Cerebellar cortex (tissue), 1 donor: Measurements from ENCODE around the gene GPSM1.

Experiments
- DNase-seq: peaks from one replicate; pipeline ENCODE4 v3.0.0-alpha.2; 2015; ENCODE audit warnings: low spot score

The GPSM1 gene, protein sequence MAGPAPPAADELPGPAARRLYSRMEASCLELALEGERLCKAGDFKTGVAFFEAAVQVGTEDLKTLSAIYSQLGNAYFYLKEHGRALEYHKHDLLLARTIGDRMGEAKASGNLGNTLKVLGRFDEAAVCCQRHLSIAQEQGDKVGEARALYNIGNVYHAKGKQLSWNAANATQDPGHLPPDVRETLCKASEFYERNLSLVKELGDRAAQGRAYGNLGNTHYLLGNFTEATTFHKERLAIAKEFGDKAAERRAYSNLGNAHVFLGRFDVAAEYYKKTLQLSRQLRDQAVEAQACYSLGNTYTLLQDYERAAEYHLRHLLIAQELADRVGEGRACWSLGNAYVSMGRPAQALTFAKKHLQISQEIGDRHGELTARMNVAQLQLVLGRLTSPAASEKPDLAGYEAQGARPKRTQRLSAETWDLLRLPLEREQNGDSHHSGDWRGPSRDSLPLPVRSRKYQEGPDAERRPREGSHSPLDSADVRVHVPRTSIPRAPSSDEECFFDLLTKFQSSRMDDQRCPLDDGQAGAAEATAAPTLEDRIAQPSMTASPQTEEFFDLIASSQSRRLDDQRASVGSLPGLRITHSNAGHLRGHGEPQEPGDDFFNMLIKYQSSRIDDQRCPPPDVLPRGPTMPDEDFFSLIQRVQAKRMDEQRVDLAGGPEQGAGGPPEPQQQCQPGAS

DNA sequence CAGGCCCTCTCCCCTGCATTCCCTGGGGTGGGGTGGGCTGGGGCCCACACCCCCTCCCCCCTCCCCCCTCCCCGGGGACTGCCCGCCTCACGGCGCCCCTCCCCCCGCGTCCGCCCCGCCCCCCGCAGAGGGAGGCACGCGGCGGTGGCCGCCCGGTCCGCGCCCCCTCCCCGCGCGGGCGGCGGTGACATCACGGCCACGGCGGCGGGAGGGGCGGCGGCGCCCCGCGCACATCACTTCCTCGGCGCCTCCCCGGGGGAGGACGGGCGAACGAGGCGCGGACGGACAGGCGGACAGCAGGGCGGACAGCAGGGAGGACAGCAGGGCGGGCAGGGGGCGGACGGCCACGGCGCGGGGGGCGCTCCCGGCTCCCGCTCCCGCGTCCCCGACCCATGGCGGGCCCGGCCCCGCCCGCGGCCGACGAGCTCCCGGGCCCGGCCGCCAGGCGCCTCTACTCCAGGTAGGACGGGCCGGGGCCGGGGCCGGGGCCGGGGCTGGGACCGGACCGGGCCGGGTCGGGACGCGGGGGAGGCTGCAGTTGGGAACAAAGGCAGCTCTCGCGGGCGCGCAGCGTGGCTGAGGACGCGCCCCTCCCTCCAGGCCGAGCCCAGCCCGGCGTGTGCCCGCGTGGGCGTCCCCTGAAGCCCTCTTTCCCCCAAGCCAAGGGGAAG, at the start of gene GPSM1:
GPSM1 (plus strand) TSS at position 236 of the 671 bp plus-strand sequence; CDS start at position 393, 157 bp downstream.
- no peak for DNase-seq

DNA sequence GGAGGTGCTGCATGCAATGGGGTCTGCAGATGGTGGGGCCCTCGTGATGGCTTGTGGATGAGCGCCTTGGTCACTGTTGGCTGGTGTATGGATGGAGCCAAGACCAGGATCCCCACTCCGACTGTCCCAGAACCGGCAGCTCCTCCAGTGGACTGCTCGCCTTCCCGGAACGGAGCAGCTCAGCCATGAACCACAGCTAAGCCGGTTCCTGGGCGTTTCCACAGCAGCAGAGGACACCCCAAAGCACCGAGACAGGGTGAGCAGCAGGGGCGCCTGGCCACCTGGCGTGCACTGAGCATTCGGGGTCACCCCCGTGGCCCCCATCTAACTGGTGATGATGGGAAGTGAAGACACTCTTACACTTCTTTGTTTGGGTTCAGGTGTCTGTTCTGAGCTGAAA, 49.6 kb upstream of the GPSM1 start:
- DNase-seq = no peak

DNA sequence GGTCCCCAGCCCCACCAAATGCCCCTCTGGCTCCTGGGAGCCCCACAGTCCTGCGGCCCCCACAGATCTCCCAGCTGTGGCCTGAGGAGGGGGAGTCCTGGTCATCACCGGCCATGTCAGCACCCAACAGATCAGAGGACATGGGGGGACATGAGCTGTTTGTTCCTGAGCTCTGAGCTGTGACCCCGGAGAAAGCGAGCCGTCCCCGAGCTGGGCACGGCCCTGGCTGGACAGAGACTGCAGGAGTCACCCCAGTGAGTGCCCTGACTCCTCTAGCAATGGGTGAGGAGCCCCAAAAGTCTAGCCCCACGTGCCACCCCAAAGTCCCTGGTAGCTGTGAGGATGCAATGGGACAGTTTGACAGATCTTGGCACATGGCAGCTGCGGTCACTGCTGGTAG, 49.1 kb upstream of the GPSM1 start:
- no peak for DNase-seq

DNA sequence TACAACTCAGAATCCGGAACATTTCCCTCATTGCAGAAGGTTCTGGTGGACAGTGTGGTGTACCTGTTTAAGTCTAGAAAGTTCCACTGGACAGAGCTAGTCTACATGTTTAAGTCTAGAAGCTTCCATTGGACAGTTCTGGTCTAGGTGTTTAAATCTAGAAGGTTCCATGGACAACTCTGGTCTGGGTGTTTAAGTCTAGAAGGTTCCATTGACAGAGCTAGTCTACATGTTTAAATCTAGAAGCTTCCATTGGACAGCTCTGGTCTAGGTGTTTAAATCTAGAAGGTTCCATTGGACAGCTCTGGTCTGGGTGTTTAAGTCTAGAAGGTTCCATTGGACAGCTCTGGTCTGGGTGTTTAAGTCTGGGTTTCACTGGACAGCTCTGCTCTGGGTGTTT, 48.4 kb upstream of the GPSM1 start:
- no peak for DNase-seq

DNA sequence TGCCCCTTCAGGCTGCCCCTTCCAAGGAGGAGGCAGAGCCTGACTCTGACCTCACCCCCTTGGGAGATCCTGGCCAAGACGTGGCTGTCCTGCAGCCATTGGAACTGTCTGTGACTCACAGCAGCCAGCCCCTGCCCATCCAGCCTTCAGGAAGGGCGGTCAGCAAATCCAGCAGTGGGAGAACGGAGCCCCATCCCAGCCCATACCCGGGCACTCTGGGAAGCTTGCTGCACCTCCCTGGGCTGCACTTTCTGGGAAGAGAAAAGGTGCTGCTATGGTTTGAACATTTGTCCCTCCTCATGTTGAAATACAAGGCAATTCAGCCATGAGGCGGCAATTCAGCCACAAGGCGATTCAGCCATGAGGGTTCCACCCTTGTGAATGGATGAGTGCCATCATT, 47.9 kb upstream of the GPSM1 start:
- no peak for DNase-seq

DNA sequence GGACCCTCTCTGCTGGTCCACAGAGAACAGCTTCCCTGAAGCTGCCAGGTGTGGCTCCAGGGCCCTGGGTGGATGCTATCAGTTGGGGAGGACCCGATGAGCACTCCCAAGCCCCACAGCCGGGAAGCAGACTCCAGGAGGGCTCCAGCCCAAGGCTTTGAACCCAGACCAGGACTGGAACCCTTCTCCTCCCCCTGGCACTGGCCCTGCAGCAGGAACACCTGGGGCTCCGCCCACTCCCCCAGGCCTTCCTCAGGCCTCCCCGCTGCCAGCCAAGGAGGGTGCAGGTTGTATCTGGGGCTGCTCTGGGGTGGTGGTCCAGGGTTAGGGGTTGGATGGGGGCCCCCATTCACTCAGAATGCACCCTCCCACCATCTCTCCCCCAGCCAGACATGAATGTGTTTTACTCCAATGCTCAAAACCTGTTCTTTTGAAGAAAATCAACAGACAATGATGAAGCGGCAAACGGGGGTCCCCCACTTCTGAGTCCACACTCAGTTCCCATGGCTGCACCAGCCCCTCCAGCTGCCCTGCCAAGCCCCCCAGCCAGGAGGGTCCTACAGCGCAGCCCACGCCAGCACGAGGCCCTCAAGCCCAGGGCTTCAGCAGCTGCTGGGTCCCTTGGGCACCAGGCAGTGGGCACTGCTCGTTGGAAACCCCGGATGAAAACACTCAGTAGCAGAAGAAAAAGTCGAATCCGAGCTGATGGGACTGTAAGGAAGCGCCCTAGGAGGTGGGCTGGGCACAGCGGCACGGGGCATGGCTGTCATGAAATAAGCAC, 46.6 kb upstream of the GPSM1 start:
- no peak for DNase-seq

DNA sequence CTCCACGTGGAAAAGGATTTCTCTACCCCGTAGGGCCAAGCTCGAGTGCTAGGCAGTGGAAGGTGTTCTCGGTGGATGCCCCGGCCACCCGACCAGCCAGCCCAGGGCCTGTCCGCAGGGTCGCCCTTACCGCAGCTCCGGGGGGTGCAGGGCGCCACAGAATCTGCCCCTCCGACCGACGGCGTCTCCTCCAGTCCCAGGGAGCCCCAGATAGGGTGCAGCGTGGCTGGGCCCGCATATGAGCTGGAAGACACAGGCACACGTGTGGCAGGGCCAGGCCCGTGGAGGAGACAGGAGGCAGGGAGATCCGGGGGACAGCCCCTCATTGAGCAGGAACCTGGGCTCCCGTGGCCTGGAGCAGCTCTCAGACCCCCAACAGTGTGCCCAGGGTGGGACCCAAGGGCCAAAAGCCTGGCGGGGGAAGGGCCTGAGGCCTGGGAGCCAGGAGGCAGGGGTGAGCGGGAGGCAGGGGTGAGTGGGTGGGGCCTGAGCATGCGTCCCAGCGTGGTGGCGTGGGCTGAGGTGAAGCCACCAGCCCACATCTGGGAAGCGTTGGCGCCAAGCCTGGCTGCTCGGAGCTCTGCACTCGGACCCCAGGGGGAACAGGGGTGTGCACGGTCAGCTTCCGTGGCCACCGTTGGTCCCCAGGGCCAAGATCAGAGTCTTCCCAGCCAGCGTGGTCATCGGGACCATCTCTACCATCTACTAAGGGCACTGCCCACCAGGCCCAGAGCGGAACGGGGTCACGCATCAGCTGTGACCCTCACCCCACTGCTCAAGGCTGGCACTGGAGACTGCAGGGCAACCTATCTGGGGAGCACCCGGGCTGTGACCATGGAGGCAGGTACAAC, 45.7 kb upstream of the GPSM1 start:
- DNase-seq = no peak

DNA sequence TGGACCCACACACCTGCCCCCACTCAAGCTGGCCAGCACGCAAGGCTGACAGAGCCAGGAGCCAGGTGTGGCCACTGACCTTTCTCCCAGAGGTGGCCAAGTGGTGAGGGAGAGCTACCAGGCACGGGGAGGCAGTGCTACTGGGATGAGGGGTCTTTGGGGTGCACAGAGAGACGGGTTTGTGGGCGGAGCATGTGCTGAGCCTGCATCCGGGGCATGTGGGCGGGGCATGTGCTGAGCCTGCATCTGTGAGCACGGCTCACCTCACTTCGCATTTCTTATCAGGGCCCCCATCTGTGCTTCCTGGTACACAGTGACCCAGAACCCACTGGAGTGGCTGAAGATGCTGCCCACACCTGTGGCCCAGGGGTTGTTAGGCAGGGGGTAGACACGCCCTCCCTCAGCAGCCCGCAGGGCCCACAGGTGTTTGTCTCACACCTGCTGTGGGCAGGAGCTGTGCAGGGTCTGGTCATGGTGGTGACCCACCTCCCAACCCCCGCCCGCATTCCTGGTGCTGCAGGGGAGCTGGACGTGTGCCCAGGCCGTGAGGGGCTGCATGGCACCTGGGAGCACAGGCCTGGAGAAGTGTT, 45.0 kb upstream of the GPSM1 start:
- DNase-seq = no peak

DNA sequence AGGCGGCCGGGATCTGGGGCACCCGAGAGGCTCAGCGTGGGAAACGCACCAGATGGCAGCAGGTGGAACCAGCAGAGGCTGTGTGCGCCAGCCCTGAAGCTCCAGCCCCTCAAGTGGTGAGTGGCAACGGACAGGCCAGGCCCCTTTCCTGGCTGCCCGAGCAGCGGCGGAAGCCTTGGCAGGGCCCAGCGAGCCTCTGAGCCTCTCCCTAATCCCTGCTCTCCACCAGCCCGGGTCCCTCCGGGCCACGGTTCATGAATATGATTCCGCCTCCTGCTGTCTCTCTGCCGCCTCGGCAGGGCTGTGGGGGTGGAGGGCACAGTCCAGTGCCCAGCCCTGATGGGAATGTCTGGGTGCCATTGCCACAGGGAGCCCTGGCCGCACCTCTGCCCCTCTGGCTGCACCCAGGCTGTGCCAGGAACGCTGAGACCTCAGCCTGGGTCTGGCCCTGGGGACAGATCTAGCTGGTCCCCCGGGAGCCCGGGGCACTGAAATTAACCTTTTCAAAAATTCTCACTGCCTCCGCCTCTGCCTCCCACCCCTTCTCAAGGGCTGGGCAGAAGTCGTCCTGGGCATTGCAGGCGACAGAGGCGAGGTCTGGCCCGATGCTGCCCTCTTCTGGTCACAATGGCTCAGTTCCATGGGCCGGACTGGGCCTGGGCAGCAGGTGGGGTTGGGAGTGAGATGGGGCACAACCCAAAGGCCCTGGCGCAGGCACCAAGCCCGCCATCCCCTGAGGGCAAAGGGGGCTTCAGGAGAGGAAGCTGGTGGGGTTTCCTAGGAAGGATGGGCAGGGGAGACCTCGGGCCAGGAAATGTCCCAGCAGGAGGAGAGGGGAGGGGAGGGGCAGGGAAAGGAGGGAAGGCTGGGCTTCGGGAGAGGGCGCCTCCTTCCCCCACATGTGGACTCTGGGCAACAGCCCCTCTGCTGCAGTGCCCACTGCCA, 43.8 kb upstream of the GPSM1 start:
- peak; percentile 90 for DNase-seq

DNA sequence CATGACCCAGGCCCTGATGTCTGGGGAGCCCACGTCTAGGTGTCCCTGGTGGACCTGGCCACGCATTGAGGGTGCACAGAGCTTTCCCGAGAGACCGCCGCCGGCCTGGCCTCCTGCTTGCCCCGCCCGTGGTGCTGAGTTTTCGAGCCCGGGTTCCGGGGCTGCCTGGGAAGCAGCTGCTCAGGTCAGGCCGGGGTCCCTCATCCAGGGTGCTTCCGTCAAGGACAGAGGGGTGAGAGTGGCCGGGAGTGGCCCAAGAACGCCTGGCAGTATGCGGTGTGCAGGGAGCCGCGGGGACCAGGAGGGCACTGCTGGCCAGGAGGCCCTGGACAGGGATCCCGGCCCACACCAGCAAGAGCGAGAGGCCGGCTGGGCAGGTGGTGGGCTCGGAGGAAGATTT, 43.0 kb upstream of the GPSM1 start:
- no peak for DNase-seq

DNA sequence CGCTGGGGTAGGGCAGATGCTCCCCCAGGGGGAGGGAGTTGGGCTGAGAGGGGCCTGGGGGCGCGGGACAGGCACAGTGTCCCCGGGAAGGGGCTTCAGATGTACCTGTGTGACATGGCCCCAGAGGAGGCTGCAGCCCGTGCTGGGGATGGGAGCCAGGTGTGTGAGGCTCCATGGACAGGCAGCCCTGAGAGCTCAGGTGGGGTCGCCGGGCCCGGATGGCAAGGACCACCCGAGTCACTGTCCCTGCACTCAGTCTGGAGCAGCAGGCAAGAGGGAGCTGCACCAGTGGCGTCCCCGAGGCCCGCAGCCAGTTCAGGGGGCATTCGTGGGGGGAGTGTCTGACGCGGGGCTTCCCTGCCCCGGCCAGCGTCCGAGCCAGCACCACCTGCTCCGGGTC, 42.4 kb upstream of the GPSM1 start:
- no peak for DNase-seq

DNA sequence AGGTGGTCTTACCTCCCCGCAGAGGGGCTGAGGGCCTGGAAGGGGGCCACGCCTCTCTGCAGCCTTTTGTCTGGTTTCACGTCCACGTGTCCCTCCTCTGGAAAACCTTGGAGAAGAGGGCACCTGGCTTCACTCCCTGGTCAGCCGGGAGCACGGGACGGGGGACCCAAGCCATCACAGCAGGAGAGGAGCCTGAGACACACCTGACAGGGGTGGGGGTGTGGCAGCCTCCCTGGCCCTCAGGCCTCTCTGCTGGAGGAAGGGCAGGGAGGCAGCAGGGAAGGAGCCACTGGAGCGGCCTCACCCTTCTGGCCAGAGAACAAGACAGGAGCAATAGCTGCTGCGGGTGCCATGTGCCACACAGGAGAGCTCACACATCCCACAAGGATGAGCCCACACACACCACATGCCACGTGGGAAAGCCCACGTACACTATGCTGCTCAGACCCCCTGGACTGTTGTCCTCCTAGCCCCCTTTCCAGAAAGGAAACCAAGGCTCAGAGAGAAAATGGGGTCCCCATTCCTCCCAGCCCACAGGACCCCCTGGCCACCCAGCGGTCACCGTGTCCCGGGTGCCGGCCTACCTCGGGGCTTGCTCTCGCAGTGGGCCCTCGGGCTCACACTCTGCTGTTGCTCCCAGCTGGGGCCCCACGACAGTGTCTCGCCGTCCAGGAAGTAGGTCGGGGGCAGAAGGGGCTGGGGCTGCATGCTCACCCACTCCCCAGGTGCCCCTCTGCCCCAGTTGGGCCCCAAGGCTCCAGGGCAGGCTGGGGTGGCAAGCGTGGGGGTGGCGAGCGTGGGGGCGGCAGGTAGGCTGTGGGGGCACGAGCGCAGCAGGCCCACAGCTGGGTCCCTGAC, 41.6 kb upstream of the GPSM1 start:
- no peak for DNase-seq

DNA sequence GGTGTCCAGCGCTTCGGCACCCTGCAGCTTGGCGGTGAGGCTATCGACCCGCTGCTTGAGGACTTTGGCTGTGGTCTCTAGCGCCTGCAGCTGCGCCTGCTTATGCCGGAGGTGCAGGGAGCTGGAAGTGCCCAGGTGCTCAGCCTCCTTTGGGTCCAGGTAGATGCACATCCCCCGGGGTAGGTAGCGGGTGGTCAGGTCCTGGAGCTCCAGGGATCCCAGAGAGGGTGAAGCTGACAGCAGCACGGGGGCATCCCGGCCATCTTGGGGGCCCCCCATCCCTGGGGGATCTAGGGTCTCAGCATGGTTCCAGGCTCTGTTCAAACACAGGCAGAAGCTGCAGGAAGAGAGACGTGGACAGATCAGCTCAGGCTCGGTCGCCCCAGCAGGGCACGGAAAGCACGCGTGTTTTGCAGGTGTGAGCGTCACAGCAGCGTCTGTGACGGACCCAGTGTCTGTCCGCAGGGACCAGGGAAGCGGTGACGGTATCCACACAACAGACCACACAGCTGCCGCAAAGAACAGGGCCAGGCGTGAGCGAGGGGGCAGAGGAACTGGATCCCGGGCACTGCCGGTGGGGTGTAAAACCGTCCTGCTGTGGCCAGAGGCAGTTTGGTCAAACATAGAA, 40.9 kb upstream of the GPSM1 start:
- DNase-seq = no peak

DNA sequence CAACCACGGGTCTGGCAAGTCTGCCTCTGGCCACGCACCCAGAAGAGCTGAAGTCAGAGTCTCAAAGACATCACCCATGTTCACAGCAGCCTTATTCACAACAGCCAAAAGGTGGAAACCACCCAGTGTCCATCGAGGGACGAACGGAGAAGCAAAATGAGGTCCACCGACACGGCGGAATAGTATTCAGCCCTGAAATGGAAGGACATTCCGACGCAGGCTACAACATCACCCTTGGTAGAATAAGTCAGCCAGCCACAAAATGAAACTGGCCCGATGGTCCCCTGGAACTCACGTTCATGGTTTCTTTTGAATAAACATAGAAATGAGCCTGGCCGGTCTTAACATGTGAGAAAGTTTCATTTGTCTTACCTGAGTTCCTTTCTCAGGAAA, 40.4 kb upstream of the GPSM1 start:
- DNase-seq = no peak

DNA sequence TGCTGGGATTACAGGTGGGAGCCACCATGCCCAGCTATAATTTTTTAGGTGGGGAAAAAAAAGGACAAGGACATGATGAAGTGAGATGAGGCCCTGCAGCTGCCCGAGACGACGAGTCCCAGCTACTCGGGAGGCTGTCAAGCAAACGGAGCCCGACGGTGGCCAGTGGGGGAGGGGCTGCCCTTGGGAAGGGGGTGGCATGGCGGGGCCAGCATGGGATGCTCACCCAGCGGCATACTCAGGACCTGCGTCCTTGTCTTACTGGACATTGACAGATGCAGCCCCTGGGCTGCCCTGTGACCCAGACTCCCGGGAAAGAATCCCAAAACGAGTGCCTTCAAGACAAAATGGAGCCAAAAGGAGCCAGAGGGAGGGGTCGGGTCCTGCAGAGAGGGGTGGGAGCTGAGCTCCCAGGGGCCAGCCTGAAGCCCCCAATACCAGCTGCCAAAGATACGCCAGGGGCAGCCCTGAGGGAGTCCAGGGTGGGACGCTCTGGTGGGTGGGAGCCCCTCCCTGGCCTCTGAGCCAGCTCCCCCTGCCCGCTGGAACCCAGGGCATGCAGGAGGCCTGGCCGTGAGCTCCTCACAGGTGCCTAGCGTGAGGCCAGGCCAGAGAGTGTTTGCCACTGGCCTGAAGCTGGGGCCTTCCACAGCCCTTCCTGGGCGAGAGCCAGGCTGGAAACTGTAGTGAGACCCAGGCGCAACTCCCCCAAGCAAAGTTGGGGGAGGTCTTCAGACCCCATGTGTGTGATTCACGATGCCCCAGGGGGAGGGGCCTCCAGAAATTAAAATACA, 39.2 kb upstream of the GPSM1 start:
- DNase-seq = no peak

DNA sequence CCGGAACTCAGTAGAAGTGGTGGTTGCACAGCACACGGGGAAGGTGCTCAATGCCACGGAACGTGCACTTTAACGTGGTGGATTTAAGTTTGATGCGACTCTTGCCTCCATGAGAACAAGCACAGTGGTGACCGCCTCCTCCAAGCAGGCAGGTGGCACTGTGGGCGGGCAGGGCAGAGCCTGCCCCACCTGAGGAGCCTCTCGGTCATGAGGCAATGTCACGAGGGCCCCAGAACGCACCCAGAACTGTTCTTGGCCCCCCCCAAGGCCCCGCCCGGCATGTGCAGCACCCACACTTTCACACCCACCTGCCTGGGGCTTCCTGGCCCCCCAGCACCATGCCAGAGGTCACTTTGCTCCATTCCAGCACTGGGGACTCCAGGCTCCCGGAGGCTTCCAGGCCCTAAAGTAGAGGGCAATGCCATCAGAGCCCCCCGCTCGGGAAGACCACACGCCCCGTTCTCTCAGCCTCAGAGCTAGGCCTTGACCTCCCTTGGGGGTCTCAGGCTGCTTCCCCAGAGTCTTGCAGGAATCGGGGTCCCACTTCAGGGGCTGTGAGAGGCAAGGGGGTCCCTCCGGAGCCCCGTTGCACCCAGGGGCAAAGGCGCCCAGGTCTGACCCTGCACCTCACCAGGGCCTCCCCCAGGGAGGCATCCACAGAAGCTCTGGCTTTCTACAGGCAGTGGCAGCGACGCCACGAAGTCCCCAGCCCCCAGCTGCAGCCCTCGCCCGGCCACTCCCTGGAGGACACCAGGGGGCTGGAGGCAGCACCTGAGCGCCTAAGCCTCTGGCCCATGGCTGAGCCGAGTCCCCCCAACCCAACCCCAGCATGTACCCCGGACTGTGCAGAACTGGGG, 37.5 kb upstream of the GPSM1 start:
- DNase-seq = no peak
